ENCODE data around the gene TMEM132C.
"Not testable (repeated sequence)": the region's sequence is repeated elsewhere in the genome, so short reads cannot be mapped to it uniquely, and the experiment has no call there.

The TMEM132C gene

DNA sequence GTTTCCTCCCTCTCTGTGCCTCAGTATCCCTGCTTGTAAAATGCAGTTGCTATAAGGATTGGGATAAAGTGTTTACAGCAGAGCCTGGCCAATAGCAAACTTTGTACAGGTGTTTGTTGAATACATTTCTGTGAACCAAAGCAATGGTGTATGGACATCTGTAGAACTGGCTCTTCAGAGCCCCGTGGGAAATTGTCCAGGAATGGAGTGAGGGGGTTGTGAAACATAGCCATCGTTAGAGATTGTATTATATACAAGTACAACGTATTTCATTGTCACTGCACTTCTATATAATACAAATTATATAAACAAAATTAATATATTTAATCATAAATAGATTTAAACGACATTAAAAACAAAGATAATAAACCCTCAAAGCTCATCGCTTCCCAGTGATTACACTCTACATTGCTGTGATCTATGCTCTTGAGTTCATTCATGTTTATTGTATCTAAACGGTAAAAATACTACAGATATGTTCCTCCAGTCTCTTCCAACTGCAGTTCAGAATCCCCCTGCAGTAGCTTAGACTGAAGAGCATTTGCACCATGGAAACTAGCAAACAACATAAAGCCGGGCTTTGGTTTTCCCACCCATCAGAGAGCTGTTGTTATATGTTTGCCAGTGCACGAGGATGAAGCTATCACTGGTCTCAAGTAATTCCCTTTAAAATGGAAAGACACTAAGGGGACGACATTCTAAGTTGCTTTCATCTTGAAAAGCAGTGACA, 216.7 kb downstream of the TMEM132C start:
- Histone ChIP-seq H3K4me3 (ENCODE audit: severe bottlenecking) (no peak overlapping the region), H3K27ac (ENCODE audit: poor library complexity, severe bottlenecking) (no peak overlapping the region), H3K9me3 (ENCODE audit: severe bottlenecking) (peaks cover 2% of the 10 kb centered on the region), H3K4me1 (ENCODE audit: insufficient read depth, poor library complexity, severe bottlenecking) (no peaks in the 10 kb centered on the region), H3K27me3 (ENCODE audit: insufficient read depth, poor library complexity, severe bottlenecking) (no peaks in the 10 kb centered on the region), H3K36me3 (ENCODE audit: low read depth) (no peaks in the 10 kb centered on the region)
- ATAC-seq (ENCODE audit: low read depth): no peak
- DNase-seq (ENCODE audit: low spot score): no peak
- TF ChIP-seq, protein P1, sequence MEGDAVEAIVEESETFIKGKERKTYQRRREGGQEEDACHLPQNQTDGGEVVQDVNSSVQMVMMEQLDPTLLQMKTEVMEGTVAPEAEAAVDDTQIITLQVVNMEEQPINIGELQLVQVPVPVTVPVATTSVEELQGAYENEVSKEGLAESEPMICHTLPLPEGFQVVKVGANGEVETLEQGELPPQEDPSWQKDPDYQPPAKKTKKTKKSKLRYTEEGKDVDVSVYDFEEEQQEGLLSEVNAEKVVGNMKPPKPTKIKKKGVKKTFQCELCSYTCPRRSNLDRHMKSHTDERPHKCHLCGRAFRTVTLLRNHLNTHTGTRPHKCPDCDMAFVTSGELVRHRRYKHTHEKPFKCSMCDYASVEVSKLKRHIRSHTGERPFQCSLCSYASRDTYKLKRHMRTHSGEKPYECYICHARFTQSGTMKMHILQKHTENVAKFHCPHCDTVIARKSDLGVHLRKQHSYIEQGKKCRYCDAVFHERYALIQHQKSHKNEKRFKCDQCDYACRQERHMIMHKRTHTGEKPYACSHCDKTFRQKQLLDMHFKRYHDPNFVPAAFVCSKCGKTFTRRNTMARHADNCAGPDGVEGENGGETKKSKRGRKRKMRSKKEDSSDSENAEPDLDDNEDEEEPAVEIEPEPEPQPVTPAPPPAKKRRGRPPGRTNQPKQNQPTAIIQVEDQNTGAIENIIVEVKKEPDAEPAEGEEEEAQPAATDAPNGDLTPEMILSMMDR (IDR thresholded peaks at IDR 0.05; ENCODE audit: poor library complexity, severe bottlenecking): no peak

DNA sequence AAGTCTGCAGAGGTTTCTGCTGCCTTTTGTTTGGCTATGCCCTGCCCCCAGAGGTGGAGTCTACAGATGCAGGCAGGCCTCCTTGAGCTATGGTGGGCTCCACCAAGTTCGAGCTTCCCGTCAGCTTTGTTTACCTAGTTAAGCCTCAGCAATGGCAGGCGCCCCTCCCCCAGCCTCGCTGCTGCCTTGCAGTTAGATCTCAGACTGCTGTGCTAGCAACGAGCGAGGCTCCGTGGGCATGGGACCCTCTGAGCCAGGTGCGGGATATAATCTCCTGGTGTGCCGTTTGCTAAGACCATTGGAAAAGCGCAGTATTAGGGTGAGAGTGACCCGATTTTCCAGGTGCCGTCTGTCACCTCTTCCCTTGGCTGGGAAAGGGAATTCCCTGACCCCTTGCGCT, 230.4 kb downstream of the TMEM132C start:
- H3K4me3 ChIP-seq (ENCODE audit: severe bottlenecking); ATAC-seq (ENCODE audit: low read depth); H3K36me3 ChIP-seq (ENCODE audit: low read depth); H3K27me3 ChIP-seq (ENCODE audit: insufficient read depth, poor library complexity, severe bottlenecking); H3K4me1 ChIP-seq (ENCODE audit: insufficient read depth, poor library complexity, severe bottlenecking); H3K9me3 ChIP-seq (ENCODE audit: severe bottlenecking); H3K27ac ChIP-seq (ENCODE audit: poor library complexity, severe bottlenecking); DNase-seq (ENCODE audit: low spot score): not testable (repeated sequence)

DNA sequence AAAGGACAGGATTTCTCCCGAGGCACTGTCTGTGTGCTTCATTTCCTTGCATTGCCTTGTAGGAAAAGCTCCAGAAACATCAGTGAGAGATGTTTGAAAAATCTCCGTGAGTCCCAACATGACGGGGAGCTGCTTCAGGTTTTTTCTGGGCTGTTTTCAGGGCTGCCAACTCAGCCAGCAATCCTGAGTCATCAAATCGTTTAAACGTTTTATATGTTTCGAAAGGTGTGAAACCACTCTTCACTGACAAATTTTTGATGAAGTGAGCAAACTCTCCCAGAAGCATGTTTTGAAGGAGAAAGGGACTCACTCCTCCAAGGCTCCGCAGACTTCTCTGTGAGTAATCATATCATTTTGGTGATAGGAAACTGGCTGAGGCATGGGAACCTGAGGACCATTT, 240.5 kb downstream of the TMEM132C start:
- TF ChIP-seq, protein P1 (IDR thresholded peaks at IDR 0.05; ENCODE audit: poor library complexity, severe bottlenecking): no peak
- ATAC-seq (ENCODE audit: low read depth) (no peak), DNase-seq (ENCODE audit: low spot score) (no peak)
- Histone ChIP-seq H3K9me3 (ENCODE audit: severe bottlenecking) (peaks cover 3% of the 10 kb centered on the region), H3K4me1 (ENCODE audit: insufficient read depth, poor library complexity, severe bottlenecking) (no peaks in the 10 kb centered on the region), H3K36me3 (ENCODE audit: low read depth) (no peaks in the 10 kb centered on the region), H3K27me3 (ENCODE audit: insufficient read depth, poor library complexity, severe bottlenecking) (no peaks in the 10 kb centered on the region), H3K27ac (ENCODE audit: poor library complexity, severe bottlenecking) (no peak overlapping the region), H3K4me3 (ENCODE audit: severe bottlenecking) (no peak overlapping the region)

DNA sequence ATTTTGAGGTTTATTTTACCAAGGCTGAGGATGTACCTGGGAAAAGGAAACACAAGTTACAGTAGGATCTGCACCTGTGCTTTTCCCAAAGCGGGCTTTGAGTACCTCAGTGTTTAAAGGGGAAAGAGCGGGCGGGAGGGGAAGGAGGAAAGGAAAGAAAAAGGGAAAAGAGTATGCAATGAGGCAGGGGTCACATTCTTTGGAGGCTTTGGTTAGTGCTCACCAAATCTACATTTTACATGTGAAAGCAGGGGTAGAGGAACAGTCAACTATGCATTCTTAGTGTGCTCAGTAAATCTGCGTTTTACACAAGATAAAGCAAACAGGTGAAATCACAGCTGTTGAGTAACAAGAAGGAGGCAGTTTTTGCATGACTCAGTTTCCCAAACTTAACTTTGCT, 242.2 kb downstream of the TMEM132C start:
- DNase-seq (ENCODE audit: low spot score): no peak
- H3K27me3 ChIP-seq (ENCODE audit: insufficient read depth, poor library complexity, severe bottlenecking): no peaks in the 10 kb centered on the region
- no peak overlapping the region for H3K27ac ChIP-seq (ENCODE audit: poor library complexity, severe bottlenecking)
- TF ChIP-seq, protein P1 (IDR thresholded peaks at IDR 0.05; ENCODE audit: poor library complexity, severe bottlenecking): no peak
- H3K36me3 ChIP-seq (ENCODE audit: low read depth): no peaks in the 10 kb centered on the region
- no peak for ATAC-seq (ENCODE audit: low read depth)
- H3K4me3 ChIP-seq (ENCODE audit: severe bottlenecking): no peak overlapping the region
- no peaks in the 10 kb centered on the region for H3K4me1 ChIP-seq (ENCODE audit: insufficient read depth, poor library complexity, severe bottlenecking)
- peaks cover 6% of the 10 kb centered on the region for H3K9me3 ChIP-seq (ENCODE audit: severe bottlenecking)

DNA sequence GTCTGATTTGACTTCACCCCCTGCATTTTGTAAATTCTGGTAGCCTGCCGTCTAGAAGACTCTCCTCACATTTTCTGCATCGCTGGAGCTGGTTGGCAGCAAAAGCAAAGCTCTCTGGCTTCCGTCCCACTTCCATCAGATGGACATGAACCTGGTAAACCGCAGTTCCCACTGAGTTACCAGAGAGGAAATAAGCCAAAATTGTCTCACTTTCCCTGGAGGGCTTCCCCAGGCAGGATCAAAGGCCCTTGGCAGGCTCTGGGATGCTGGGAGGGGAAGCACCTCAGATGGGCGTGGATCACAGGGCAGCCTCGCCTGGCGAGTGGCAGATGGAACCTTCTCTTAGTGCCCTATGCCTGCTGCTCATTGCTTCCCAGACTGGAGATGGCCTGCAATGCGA, 243.5 kb downstream of the TMEM132C start:
- DNase-seq (ENCODE audit: low spot score): no peak

More for the DNA sequence above, 243.5 kb downstream of the TMEM132C start:
- Histone ChIP-seq H3K27me3 (ENCODE audit: insufficient read depth, poor library complexity, severe bottlenecking) (no peaks in the 10 kb centered on the region), H3K4me3 (ENCODE audit: severe bottlenecking) (no peak overlapping the region), H3K9me3 (ENCODE audit: severe bottlenecking) (peaks cover 6% of the 10 kb centered on the region), H3K27ac (ENCODE audit: poor library complexity, severe bottlenecking) (no peak overlapping the region), H3K36me3 (ENCODE audit: low read depth) (no peaks in the 10 kb centered on the region), H3K4me1 (ENCODE audit: insufficient read depth, poor library complexity, severe bottlenecking) (no peaks in the 10 kb centered on the region)
- TF ChIP-seq, protein P1 (IDR thresholded peaks at IDR 0.05; ENCODE audit: poor library complexity, severe bottlenecking): no peak
- ATAC-seq (ENCODE audit: low read depth): no peak

All from RWPE2 (cell line).